ENCODE data around the gene SLC6A6.

Gene SLC6A6

GRCh38 chr3:14457999-14458398 lies 55.6 kb downstream of the SLC6A6 start:
- no peak overlapping the region for H2BK12ac ChIP-seq (ENCODE audit: low read length)

GRCh38 chr3:14458434-14459275 lies 56.2 kb downstream of the SLC6A6 start:
- Histone ChIP-seq H3K4me2 (ENCODE audit: low read length) (no peak overlapping the region), H2BK5ac (ENCODE audit: low read depth, low read length, poor library complexity) (no peak overlapping the region), H3K23ac (ENCODE audit: low read length) (no peak overlapping the region), H3K4me3 (ENCODE audit: low read depth, low read length) (no peak overlapping the region), H3K14ac (ENCODE audit: low read length) (no peak overlapping the region), H2BK120ac (ENCODE audit: insufficient read depth, low read length, poor library complexity) (no peak overlapping the region), H2BK12ac (ENCODE audit: low read length) (no peak overlapping the region), H3K9ac (ENCODE audit: low read length) (no peak overlapping the region), H3K4me1 (ENCODE audit: control insufficient read depth in 1 of 2, insufficient read depth in 2 of 2, low read length in 2 of 2) (peaks cover 6 to 11% of the 10 kb centered on the region in 2 experiments), H3K79me2 (ENCODE audit: control insufficient read depth, insufficient read depth, low read length, poor library complexity) (no peaks in the 10 kb centered on the region), H2AK5ac (ENCODE audit: low read length) (no peak overlapping the region), H3K27me3 (ENCODE audit: insufficient read depth, low read length) (no peaks in the 10 kb centered on the region), H3K4ac (ENCODE audit: low read depth, low read length) (no peak overlapping the region), H2AFZ (ENCODE audit: insufficient read depth, low read length, poor library complexity) (no peak overlapping the region), H3K27ac (ENCODE audit: low read depth, low read length) (no peak overlapping the region), H3K79me1 (ENCODE audit: low read length) (peaks cover 7% of the 10 kb centered on the region), H3K9me3 (ENCODE audit: insufficient read depth, low read depth, low read length) (peaks cover 3% of the 10 kb centered on the region), H3K18ac (ENCODE audit: low read length) (no peak overlapping the region), H4K8ac (ENCODE audit: low read depth, low read length) (no peak overlapping the region), H4K12ac (ENCODE audit: low read depth, low read length) (no peak overlapping the region), H4K91ac (ENCODE audit: low read depth, low read length) (no peak overlapping the region), H3K36me3 (ENCODE audit: control insufficient read depth in 1 of 2, insufficient read depth in 2 of 2, low read length in 2 of 2) (peaks cover 62 to 75% of the 10 kb centered on the region in 2 experiments)
- no CpG with 5 or more reads among the region's 11 CpGs for WGBS (ENCODE audit: extremely low coverage, insufficient coverage, insufficient read length)
- DNase-seq = no peak

More at GRCh38 chr3:14457999-14458398, 55.6 kb downstream of the SLC6A6 start:
- Histone ChIP-seq H2AFZ (ENCODE audit: insufficient read depth, low read length, poor library complexity) (no peak overlapping the region), H4K91ac (ENCODE audit: low read depth, low read length) (no peak overlapping the region), H3K9ac (ENCODE audit: low read length) (no peak overlapping the region), H3K36me3 (ENCODE audit: control insufficient read depth in 1 of 2, insufficient read depth in 2 of 2, low read length in 2 of 2) (peaks cover 61 to 74% of the 10 kb centered on the region in 2 experiments), H3K79me2 (ENCODE audit: control insufficient read depth, insufficient read depth, low read length, poor library complexity) (no peaks in the 10 kb centered on the region), H3K23ac (ENCODE audit: low read length) (no peak overlapping the region), H2AK5ac (ENCODE audit: low read length) (no peak overlapping the region), H2BK5ac (ENCODE audit: low read depth, low read length, poor library complexity) (no peak overlapping the region), H3K4ac (ENCODE audit: low read depth, low read length) (no peak overlapping the region), H3K14ac (ENCODE audit: low read length) (no peak overlapping the region), H3K18ac (ENCODE audit: low read length) (no peak overlapping the region), H4K8ac (ENCODE audit: low read depth, low read length) (no peak overlapping the region), H4K12ac (ENCODE audit: low read depth, low read length) (no peak overlapping the region), H3K27me3 (ENCODE audit: insufficient read depth, low read length) (no peaks in the 10 kb centered on the region), H3K79me1 (ENCODE audit: low read length) (peaks cover 7% of the 10 kb centered on the region), H3K9me3 (ENCODE audit: insufficient read depth, low read depth, low read length) (peaks cover 3% of the 10 kb centered on the region), H3K4me1 (ENCODE audit: control insufficient read depth in 1 of 2, insufficient read depth in 2 of 2, low read length in 2 of 2) (peaks cover 4 to 8% of the 10 kb centered on the region in 2 experiments), H2BK120ac (ENCODE audit: insufficient read depth, low read length, poor library complexity) (no peak overlapping the region), H3K27ac (ENCODE audit: low read depth, low read length) (no peak overlapping the region), H3K4me3 (ENCODE audit: low read depth, low read length) (no peak overlapping the region), H3K4me2 (ENCODE audit: low read length) (no peak overlapping the region)
- no CpG with 5 or more reads among the region's 9 CpGs for WGBS (ENCODE audit: extremely low coverage, insufficient coverage, insufficient read length)
- no peak for DNase-seq

GRCh38 chr3:14459384-14459783 lies 57.0 kb downstream of the SLC6A6 start:
- H4K12ac ChIP-seq (ENCODE audit: low read depth, low read length) = no peak overlapping the region

GRCh38 chr3:14459787-14460186 lies 57.4 kb downstream of the SLC6A6 start:
- no peak overlapping the region for H2BK5ac ChIP-seq (ENCODE audit: low read depth, low read length, poor library complexity)
- H2BK120ac ChIP-seq (ENCODE audit: insufficient read depth, low read length, poor library complexity) = no peak overlapping the region
- DNase-seq = no peak
- no peaks in the 10 kb centered on the region for H3K79me2 ChIP-seq (ENCODE audit: control insufficient read depth, insufficient read depth, low read length, poor library complexity)
- no peaks in the 10 kb centered on the region for H3K27me3 ChIP-seq (ENCODE audit: insufficient read depth, low read length)
- H4K91ac ChIP-seq (ENCODE audit: low read depth, low read length) = no peak overlapping the region
- no peak overlapping the region for H3K4ac ChIP-seq (ENCODE audit: low read depth, low read length)
- H3K23ac ChIP-seq (ENCODE audit: low read length) = no peak overlapping the region
- WGBS (ENCODE audit: extremely low coverage, insufficient coverage, insufficient read length) = no CpG with 5 or more reads among the region's 3 CpGs
- peaks cover 7% of the 10 kb centered on the region for H3K79me1 ChIP-seq (ENCODE audit: low read length)
- no peak overlapping the region for H3K4me2 ChIP-seq (ENCODE audit: low read length)
- H2BK12ac ChIP-seq (ENCODE audit: low read length) = no peak overlapping the region
- peaks cover 8 to 14% of the 10 kb centered on the region in 2 experiments for H3K4me1 ChIP-seq (ENCODE audit: control insufficient read depth in 1 of 2, insufficient read depth in 2 of 2, low read length in 2 of 2)
- no peak overlapping the region for H2AK5ac ChIP-seq (ENCODE audit: low read length)
- H3K9ac ChIP-seq (ENCODE audit: low read length) = no peak overlapping the region
- H3K4me3 ChIP-seq (ENCODE audit: low read depth, low read length) = no peak overlapping the region
- H3K18ac ChIP-seq (ENCODE audit: low read length) = no peak overlapping the region
- H3K27ac ChIP-seq (ENCODE audit: low read depth, low read length) = no peak overlapping the region
- no peak overlapping the region for H4K12ac ChIP-seq (ENCODE audit: low read depth, low read length)
- H2AFZ ChIP-seq (ENCODE audit: insufficient read depth, low read length, poor library complexity) = no peak overlapping the region
- H3K36me3 ChIP-seq (ENCODE audit: control insufficient read depth in 1 of 2, insufficient read depth in 2 of 2, low read length in 2 of 2) = peaks cover 65 to 76% of the 10 kb centered on the region in 2 experiments
- H3K9me3 ChIP-seq (ENCODE audit: insufficient read depth, low read depth, low read length) = peaks cover 3% of the 10 kb centered on the region
- no peak overlapping the region for H3K14ac ChIP-seq (ENCODE audit: low read length)
- H4K8ac ChIP-seq (ENCODE audit: low read depth, low read length) = no peak overlapping the region

More at GRCh38 chr3:14459384-14459783, 57.0 kb downstream of the SLC6A6 start:
- no peaks in the 10 kb centered on the region for H3K79me2 ChIP-seq (ENCODE audit: control insufficient read depth, insufficient read depth, low read length, poor library complexity)
- peaks cover 61 to 75% of the 10 kb centered on the region in 2 experiments for H3K36me3 ChIP-seq (ENCODE audit: control insufficient read depth in 1 of 2, insufficient read depth in 2 of 2, low read length in 2 of 2)
- no CpG with 5 or more reads among the region's 5 CpGs for WGBS (ENCODE audit: extremely low coverage, insufficient coverage, insufficient read length)
- H2BK12ac ChIP-seq (ENCODE audit: low read length) = no peak overlapping the region
- no peak overlapping the region for H2BK5ac ChIP-seq (ENCODE audit: low read depth, low read length, poor library complexity)
- H2AK5ac ChIP-seq (ENCODE audit: low read length) = no peak overlapping the region
- peaks cover 7% of the 10 kb centered on the region for H3K79me1 ChIP-seq (ENCODE audit: low read length)
- no peak overlapping the region for H3K4ac ChIP-seq (ENCODE audit: low read depth, low read length)
- no peak overlapping the region for H3K9ac ChIP-seq (ENCODE audit: low read length)
- no peak overlapping the region for H3K14ac ChIP-seq (ENCODE audit: low read length)
- no peak overlapping the region for H3K18ac ChIP-seq (ENCODE audit: low read length)
- H4K91ac ChIP-seq (ENCODE audit: low read depth, low read length) = no peak overlapping the region
- H3K4me3 ChIP-seq (ENCODE audit: low read depth, low read length) = no peak overlapping the region
- peaks cover 8 to 14% of the 10 kb centered on the region in 2 experiments for H3K4me1 ChIP-seq (ENCODE audit: control insufficient read depth in 1 of 2, insufficient read depth in 2 of 2, low read length in 2 of 2)
- H3K27ac ChIP-seq (ENCODE audit: low read depth, low read length) = no peak overlapping the region
- no peak overlapping the region for H3K4me2 ChIP-seq (ENCODE audit: low read length)
- no peak for DNase-seq
- H2AFZ ChIP-seq (ENCODE audit: insufficient read depth, low read length, poor library complexity) = no peak overlapping the region
- H2BK120ac ChIP-seq (ENCODE audit: insufficient read depth, low read length, poor library complexity) = no peak overlapping the region
- H3K27me3 ChIP-seq (ENCODE audit: insufficient read depth, low read length) = no peaks in the 10 kb centered on the region
- no peak overlapping the region for H4K8ac ChIP-seq (ENCODE audit: low read depth, low read length)
- H3K23ac ChIP-seq (ENCODE audit: low read length) = no peak overlapping the region
- H3K9me3 ChIP-seq (ENCODE audit: insufficient read depth, low read depth, low read length) = peaks cover 3% of the 10 kb centered on the region
